WTC11 (cell line): Measurements from ENCODE around the gene ZFPM1. TPM values are rescaled to one million over a fixed set of nuclear protein-coding genes. Genes with fewer than 3 reads are reported as not detected.

Experiments
- ATAC-seq: fragments of 200-7000 bp; cut with Tn5 transposase; 2 replicates; pipeline ENCODE4 v1.10.0; 2021; ENCODE audit warnings: mild to moderate bottlenecking, moderate library complexity
- CTCF ChIA-PET: fragments of 300-600 bp; sonication (Branson Sonifier 250); formaldehyde crosslinking; loops from one replicate; lab custom pipeline; 2021; ENCODE audit warnings: antibody characterized with exemption; lab: Charles Lee
- POLR2A ChIA-PET: fragments of 350-600 bp; sonication (Branson Sonifier 250); formaldehyde crosslinking; loops from one replicate; lab custom pipeline; 2021; ENCODE audit warnings: antibody characterized with exemption; lab: Charles Lee
- DNase-seq: peaks from one replicate; pipeline ENCODE4 v3.0.0; 2021; ENCODE audit warnings: low spot score
- H3K27ac Mint-ChIP-seq: 2 replicates; pipeline ENCODE4 v1.8.0; 2021; ENCODE audit warnings: mixed read lengths
- H3K27me3 Mint-ChIP-seq: 2 replicates; pipeline ENCODE4 v1.8.0; 2021; ENCODE audit warnings: low read depth, mild to moderate bottlenecking, moderate library complexity, mixed read lengths
- H3K36me3 Mint-ChIP-seq: 2 replicates; pipeline ENCODE4 v1.8.0; 2021; ENCODE audit warnings: mixed read lengths
- H3K4me1 Mint-ChIP-seq: 2 replicates; pipeline ENCODE4 v1.8.0; 2022; ENCODE audit warnings: mixed read lengths
- H3K4me3 Mint-ChIP-seq: 2 replicates; pipeline ENCODE4 v1.8.0; 2021; ENCODE audit warnings: mild to moderate bottlenecking, moderate library complexity, mixed read lengths
- H3K9me3 Mint-ChIP-seq: 2 replicates; pipeline ENCODE4 v1.8.0; 2021; ENCODE audit warnings: mixed read lengths
- ATF3 ChIP-seq: sonication (generic); formaldehyde crosslinking; conservative IDR thresholded peaks from 2 replicates; pipeline ENCODE4 v1.8.1; 2022; ENCODE audit warnings: mild to moderate bottlenecking, missing genetic modification reagents
- CTCF ChIP-seq: fragments of 200-600 bp; IDR thresholded peaks from 2 replicates; pipeline ENCODE4 v1.8.0; 2022; ENCODE audit warnings: antibody characterized with exemption
- E2F4 ChIP-seq: sonication (generic); formaldehyde crosslinking; IDR thresholded peaks from 2 replicates; pipeline ENCODE4 v1.8.1; 2022; ENCODE audit warnings: low read depth, mild to moderate bottlenecking, moderate library complexity, missing genetic modification reagents, borderline replicate concordance
- EMX1 ChIP-seq: fragments of 250-450 bp; sonication (Bioruptor Pico); IDR thresholded peaks from 2 replicates; pipeline ENCODE4 v1.8.0; 2021; ENCODE audit warnings: mild to moderate bottlenecking
- FOXP1 ChIP-seq: sonication (generic); formaldehyde crosslinking; IDR thresholded peaks from 2 replicates; pipeline ENCODE4 v1.8.0; 2022; ENCODE audit warnings: missing genetic modification reagents, mild to moderate bottlenecking, moderate library complexity, borderline replicate concordance
- GABPB1 ChIP-seq: sonication (generic); formaldehyde crosslinking; IDR thresholded peaks from 2 replicates; pipeline ENCODE4 v1.8.1; 2023; ENCODE audit warnings: mild to moderate bottlenecking, missing genetic modification reagents
- TEAD1 ChIP-seq: sonication (generic); formaldehyde crosslinking; IDR thresholded peaks from 2 replicates; pipeline ENCODE4 v1.8.0; 2022; ENCODE audit warnings: mild to moderate bottlenecking, missing genetic modification reagents
- TEAD4 ChIP-seq: sonication (generic); formaldehyde crosslinking; IDR thresholded peaks from 2 replicates; pipeline ENCODE4 v1.8.0; 2022; ENCODE audit warnings: mild to moderate bottlenecking, missing genetic modification reagents
- ZNF232 ChIP-seq: sonication (generic); formaldehyde crosslinking; IDR thresholded peaks from 2 replicates; pipeline ENCODE4 v1.8.0; 2022; ENCODE audit warnings: mild to moderate bottlenecking, missing genetic modification reagents
- ZNF425 ChIP-seq: fragments of 250-450 bp; sonication (Bioruptor Pico); conservative IDR thresholded peaks from 2 replicates; pipeline ENCODE4 v1.9.0; 2021; ENCODE audit warnings: mild to moderate bottlenecking
- total RNA-seq: library from RNA; stranded (reverse); gene quantifications from 3 replicates; pipeline ENCODE4 v1.2.3, GENCODE V29; 2021
- TF ChIP-seq, protein P1 (sequence below): sonication (generic); formaldehyde crosslinking; IDR thresholded peaks from 2 replicates; pipeline ENCODE4 v1.8.1; 2023; ENCODE audit warnings: mild to moderate bottlenecking, missing genetic modification reagents, moderate library complexity
- TF ChIP-seq, protein P2 (sequence below): sonication (generic); formaldehyde crosslinking; IDR thresholded peaks from 2 replicates; pipeline ENCODE4 v1.8.0; 2022; ENCODE audit warnings: mild to moderate bottlenecking, missing genetic modification reagents
- TF ChIP-seq, protein P3 (sequence below): sonication (generic); formaldehyde crosslinking; IDR thresholded peaks from 2 replicates; pipeline ENCODE4 v1.8.1; 2022; ENCODE audit warnings: mild to moderate bottlenecking, moderate library complexity, missing genetic modification reagents
- TF ChIP-seq, protein P4 (sequence below): sonication (generic); formaldehyde crosslinking; IDR thresholded peaks from 2 replicates; pipeline ENCODE4 v1.8.0; 2022; ENCODE audit warnings: missing genetic modification reagents

The ZFPM1 gene
- total RNA-seq, 1 experiment from 2014 or later, result 9.3 TPM

- Mint-ChIP-seq H3K27me3 (no peaks in the 10 kb centered on the region; the same call in 1 of the 2 replicates), H3K4me1 (no peaks in the 10 kb centered on the region), H3K4me3 (no peak overlapping the region), H3K27ac (no peak overlapping the region), H3K36me3 (no peaks in the 10 kb centered on the region), H3K9me3 (no peaks in the 10 kb centered on the region)
- POLR2A ChIA-PET, result no interaction called here
- ATAC-seq (no peak), DNase-seq (no peak)
- CTCF ChIA-PET, result interaction anchor here (0.8 to 3.1 kb wide), 3 partner anchors 29 to 125 kb away, joined by 3 to 16 read pairs (median 9); no protein-coding TSS in a partner anchor
- TF ChIP-seq EMX1 (no peak), ZNF425 (CRISPR knock-in tag) (no peak), GABPB1 (CRISPR knock-in tag) (no peak), FOXP1 (CRISPR knock-in tag) (no peak), TEAD4 (CRISPR knock-in tag) (no peak), TEAD1 (CRISPR knock-in tag) (no peak), ZNF232 (CRISPR knock-in tag) (no peak), E2F4 (CRISPR knock-in tag) (no peak), ATF3 (no peak), CTCF (no peak)
- TF ChIP-seq, protein P1, sequence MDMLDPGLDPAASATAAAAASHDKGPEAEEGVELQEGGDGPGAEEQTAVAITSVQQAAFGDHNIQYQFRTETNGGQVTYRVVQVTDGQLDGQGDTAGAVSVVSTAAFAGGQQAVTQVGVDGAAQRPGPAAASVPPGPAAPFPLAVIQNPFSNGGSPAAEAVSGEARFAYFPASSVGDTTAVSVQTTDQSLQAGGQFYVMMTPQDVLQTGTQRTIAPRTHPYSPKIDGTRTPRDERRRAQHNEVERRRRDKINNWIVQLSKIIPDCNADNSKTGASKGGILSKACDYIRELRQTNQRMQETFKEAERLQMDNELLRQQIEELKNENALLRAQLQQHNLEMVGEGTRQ (CRISPR knock-in tag), result no peak
- TF ChIP-seq, protein P2, sequence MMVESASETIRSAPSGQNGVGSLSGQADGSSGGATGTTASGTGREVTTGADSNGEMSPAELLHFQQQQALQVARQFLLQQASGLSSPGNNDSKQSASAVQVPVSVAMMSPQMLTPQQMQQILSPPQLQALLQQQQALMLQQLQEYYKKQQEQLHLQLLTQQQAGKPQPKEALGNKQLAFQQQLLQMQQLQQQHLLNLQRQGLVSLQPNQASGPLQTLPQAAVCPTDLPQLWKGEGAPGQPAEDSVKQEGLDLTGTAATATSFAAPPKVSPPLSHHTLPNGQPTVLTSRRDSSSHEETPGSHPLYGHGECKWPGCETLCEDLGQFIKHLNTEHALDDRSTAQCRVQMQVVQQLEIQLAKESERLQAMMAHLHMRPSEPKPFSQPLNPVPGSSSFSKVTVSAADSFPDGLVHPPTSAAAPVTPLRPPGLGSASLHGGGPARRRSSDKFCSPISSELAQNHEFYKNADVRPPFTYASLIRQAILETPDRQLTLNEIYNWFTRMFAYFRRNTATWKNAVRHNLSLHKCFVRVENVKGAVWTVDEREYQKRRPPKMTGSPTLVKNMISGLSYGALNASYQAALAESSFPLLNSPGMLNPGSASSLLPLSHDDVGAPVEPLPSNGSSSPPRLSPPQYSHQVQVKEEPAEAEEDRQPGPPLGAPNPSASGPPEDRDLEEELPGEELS (CRISPR knock-in tag), result no peak
- TF ChIP-seq, protein P3, sequence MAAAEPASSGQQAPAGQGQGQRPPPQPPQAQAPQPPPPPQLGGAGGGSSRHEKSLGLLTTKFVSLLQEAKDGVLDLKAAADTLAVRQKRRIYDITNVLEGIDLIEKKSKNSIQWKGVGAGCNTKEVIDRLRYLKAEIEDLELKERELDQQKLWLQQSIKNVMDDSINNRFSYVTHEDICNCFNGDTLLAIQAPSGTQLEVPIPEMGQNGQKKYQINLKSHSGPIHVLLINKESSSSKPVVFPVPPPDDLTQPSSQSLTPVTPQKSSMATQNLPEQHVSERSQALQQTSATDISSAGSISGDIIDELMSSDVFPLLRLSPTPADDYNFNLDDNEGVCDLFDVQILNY, result no peak
- TF ChIP-seq, protein P4, sequence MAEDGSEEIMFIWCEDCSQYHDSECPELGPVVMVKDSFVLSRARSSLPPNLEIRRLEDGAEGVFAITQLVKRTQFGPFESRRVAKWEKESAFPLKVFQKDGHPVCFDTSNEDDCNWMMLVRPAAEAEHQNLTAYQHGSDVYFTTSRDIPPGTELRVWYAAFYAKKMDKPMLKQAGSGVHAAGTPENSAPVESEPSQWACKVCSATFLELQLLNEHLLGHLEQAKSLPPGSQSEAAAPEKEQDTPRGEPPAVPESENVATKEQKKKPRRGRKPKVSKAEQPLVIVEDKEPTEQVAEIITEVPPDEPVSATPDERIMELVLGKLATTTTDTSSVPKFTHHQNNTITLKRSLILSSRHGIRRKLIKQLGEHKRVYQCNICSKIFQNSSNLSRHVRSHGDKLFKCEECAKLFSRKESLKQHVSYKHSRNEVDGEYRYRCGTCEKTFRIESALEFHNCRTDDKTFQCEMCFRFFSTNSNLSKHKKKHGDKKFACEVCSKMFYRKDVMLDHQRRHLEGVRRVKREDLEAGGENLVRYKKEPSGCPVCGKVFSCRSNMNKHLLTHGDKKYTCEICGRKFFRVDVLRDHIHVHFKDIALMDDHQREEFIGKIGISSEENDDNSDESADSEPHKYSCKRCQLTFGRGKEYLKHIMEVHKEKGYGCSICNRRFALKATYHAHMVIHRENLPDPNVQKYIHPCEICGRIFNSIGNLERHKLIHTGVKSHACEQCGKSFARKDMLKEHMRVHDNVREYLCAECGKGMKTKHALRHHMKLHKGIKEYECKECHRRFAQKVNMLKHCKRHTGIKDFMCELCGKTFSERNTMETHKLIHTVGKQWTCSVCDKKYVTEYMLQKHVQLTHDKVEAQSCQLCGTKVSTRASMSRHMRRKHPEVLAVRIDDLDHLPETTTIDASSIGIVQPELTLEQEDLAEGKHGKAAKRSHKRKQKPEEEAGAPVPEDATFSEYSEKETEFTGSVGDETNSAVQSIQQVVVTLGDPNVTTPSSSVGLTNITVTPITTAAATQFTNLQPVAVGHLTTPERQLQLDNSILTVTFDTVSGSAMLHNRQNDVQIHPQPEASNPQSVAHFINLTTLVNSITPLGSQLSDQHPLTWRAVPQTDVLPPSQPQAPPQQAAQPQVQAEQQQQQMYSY (CRISPR knock-in tag), result no peak
Observed at GRCh38 chr16:88407807-88408206, 45.3 kb upstream of the ZFPM1 start.
